Stimulated activated CD4-positive, alpha-beta T cell treated with anti-CD3 and anti-CD28 coated beads, Interleukin-4, amount 100 ng/mL, for 1 hour (primary cell): ENCODE measurements around the gene ITFG1.

Experiments
- DNase-seq: peaks from one replicate; pipeline ENCODE4 v3.0.0-alpha.2; 2020

ITFG1 gene

DNA sequence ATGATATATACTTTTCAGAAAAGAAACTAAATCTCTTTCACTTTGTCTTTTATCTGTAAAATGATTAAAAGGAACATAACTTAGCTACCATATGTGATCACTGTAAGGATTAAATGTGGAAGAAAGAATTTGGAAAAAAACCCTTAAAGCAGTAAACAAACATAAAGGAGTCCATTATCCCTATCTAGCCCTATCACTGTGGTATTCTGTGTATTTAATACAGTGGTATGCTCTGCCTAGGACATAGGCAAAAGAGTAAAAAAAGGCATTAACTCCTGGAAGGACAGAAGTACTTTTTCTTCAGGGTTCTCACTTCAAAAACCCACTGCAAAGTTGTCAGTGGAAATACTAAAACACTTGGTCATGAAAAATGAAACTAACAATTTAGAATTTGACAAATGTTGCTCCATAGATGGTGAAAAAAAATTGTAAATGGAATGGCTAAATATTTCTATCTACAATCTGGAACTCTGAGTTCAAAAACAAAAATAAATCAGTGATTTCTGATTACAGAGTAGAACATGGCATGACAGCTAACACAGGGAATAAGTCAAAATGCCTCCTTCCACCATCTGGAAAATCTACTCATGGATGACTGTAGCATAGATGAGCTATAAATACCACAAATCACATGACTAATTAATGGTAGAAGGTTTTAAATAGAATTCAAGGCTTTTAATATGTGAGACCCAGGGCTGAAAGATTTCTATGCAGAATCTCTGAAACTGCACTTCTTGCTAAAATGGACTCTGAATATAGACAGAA lies 140.1 kb downstream of the ITFG1 start:
- no peak for DNase-seq

DNA sequence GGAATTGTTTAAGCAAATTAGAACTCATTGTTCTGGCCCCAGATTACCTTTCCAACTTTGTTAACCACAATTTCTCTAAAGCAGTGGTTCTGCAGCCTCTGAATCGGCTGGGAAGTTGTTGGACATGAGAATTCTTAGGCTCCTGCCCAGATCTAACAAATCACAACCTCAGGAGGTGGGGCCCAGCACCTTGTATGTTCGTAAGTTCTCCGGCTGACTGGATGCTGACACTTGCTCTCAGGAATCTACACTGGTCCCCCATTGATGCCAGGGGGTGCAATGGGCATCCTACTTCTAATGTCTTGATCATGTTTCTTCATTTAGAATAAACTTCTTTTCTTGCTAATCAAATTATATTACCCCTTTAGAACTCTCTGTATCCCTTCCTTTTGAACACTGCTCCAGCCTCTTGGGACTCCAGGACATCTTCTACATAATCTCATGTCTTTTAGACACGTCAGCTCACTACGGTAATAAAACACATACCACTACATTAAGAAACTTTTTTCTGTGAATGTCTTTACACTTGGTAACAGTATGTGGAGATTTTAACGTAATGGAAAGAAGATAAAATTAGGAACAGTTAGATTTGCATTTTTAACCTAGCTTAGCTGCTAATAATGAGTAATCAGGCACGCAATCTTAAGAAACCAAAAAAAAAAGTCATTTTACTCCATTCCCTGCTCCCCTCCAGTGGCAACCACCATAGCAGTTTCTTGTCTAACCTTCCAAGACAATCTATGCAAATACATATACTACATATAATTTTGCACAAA lies 143.2 kb downstream of the ITFG1 start:
- DNase-seq: no peak

DNA sequence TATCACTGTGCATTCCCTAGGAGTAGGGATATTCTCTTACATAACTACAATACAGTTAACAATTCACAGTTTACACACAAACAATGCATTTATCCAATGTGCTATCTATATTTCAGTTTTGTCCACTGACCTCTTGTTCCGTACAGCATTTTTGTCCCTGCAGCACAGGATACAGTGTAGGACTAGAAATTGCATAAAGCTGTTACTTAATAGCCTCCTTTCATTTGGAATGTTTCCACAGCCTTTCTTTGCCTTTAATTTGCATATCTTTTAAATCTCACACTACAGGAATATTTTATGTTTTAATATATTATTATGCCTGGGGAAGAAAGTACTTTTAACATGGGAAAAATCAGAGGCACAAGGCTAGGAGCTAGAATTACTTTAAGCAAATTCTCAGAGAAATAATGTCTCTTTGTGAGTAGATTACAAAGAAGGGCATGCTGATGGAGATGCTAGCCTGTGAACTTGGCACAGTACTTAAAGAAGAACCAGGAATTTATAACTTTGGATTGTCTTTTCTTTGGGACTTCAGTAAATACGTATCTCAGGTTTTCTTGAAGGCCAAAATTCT lies 144.3 kb downstream of the ITFG1 start:
- no peak for DNase-seq

DNA sequence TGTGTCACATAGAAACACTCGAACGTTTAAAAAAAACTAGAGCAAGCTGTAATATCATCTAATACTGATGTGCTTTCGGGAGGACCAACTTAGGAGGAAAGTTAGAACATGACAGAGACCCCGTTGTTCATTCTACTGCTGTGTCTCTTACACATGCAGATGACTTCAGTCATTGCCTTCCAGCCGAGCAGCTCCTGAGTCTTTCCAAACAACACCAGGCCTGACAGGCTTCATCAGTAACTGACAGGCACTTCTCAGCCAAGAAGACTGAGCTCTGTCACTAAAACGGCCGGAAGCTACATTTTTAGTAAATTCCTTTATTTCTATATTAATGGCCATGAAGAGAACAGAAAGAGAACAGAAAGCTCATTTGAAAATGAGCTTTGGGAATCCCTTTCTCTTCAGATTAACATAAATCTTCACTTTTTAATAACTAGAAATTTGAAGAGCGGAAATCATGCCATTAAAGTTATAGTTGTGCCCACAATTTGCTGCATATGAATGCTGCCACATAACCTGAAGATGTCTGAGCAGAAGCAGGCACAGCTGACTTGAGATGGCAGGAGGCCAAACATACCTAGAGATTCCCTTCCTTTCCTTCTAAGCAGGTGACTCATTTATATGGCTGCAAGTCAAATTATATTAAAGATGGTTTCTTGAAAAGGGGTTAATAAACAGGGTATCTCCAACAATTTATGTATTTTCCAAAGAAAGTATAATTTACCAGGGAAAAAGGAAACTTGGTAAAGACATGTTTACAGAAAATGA lies 148.9 kb downstream of the ITFG1 start:
- DNase-seq: no peak

DNA sequence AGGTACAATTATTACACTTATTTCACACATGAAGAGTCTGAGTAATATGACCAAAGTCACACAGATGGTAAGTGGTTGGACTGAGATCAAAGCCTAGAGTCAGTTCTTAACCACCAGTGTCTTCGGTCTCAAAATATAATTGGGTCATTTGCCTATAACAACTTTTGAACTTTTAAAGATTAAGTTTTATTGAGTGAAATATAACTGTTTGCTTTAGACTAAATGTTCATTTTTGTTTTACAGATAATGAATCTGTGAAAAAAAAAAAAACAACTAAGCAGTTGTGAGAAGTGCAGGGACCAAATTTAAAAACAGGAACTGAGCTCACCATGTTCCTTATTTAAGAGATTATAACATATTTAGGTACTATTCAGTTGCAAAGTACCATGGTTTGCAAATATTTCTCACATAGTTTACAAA lies 150.1 kb downstream of the ITFG1 start:
- DNase-seq: no peak

DNA sequence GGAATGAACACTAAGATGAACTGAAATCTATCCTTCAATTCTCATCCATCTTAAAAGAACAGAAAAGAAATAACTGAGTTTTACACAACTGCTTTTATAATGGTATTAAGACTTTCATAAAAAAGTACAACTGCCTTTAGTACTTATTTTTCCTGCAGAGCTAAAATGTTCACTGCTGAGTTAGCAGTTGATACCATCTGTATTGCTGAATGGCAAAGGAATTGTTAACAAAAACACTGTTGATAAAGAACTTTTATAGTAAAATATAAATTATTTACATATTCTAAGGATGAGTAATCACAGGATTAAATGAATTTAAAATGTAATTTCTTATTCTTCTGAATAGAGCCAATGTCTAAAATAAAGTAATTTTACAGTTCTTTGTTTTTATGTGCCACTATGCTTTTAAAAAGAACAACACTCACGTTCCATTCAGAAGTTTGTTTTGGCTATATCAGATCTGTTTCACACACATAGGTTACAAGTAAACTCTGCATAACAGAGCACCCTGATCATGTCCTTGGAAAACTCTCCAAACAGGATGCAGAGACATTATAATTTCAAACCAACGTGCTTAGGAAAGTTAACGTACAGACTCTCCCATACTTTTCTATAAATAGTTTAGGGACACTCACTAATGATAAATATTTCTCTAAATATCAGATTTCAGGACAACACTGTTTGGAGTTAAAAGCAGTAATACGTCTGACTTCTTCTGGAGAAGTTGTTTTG lies 151.1 kb downstream of the ITFG1 start:
- no peak for DNase-seq

DNA sequence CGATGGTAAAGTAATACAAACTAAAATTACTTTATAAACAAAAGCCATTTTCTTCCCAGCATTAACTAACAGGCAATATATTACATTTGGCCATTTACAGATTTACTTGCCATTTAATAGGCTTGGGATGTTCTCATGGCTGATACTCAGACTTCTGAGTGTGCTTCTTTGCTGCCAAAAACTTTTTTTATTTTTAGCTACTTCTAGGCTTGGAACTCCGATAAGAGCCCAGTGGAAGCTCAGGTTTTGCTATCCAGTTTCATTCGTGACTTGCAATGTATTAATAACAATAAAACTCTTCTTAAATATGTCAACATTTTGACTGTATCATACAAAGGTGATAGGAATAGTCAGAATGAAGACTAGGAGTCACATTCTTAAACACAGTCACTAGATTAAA lies 152.3 kb downstream of the ITFG1 start:
- DNase-seq: no peak

DNA sequence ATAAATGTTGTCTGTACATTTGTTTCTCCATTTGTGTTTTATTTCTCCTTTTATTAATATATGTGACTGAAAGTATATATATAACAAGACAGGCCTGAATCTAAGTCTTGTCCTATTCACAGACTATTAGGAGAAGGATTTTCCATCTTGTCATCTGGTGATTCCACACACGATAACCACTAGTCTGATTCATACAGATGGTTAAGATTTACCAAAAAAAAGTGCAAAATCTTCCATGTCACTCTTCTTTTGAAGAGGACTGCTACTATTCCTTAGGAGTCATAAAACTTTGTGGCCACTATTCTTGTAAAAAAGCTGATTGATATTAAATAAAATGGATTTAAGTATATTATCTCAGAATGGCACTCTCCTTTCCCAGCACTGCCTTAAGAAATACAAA lies 156.3 kb downstream of the ITFG1 start:
- DNase-seq: no peak

DNA sequence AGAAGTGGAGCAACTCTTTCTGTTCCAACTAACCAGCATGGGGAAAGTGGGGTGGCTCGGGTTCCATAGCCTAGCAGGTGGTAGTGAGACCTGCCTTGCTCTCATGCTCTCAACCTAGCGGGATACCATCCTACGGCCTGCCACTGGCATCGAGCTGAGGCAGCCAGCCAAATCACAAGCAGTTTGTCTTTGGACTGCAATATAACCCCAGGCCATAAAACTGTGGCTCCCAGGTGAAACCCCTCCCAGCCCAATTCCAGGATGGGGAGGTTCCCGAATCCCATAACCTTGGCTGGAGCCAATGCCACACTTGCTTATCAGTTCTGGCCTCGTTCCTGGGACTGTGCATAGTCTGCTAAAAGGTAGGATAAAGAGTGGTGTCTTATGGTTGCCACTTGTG lies 161.3 kb downstream of the ITFG1 start:
- DNase-seq: no peak

DNA sequence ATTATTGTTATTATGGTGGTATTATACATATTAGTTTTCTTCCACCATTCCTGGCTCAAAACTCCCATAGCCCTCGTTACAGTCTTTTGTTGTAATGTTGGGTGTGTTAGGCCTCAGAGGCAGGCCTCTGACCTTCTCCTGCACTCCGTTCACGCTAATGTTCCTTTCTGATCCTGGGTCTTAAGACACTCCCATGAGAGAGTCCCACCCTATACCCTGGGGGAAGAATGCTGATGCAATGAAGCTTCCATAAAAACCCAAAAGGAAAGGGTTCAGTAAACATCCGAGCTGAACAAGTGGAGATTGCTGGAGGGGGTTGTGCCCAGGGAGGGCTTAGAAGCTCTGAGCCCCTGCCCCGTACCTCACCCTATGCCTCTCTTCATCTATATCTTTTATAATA lies 175.9 kb downstream of the ITFG1 start:
- no peak for DNase-seq

DNA sequence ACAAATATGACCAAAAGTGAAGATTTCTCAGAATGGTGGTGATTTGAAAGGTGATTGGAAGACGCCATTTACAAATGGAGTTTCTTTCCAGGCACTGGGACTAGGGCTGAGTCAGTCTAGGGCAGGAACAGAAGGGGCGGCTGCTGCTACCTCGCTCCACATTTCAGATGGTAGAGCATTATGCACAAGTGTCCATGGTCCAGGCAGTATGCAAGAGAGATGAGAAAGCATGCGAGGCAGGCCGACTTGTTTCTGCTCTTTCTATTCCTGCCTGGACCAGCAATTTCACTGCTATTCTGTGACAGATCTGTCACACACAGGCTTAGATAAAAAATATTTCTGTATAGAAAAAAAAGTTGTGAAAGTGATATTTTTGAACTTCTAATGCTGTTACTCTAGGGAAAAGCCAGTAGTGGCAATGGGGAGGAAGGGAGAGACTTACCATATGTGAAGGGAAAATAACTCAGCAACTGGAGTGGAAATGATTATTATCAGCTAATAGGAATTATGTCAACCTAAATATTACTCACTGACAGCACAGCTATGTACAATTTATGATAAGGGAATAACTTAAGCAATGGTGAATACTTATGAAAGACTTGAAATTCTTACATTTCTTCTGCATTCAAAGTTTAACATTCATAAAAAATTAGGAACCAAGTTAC lies 182.4 kb downstream of the ITFG1 start:
- no peak for DNase-seq

DNA sequence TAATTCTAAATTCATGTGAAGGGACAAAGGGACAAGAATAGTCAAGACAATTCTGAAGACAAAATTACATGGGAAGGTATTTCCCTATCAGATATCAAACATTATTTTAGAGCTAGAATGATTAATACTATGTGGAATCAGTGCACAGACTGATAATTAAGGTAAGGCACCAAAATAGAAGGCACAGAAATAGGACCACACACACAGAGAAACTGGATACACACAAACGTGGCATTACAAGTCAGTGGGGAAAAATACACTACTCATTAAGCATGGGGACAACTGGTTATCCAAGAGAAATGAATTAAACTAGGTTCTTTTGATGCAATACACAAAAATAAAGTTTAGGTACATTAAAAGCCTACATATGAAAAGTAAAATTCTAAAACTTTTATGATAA lies 184.3 kb downstream of the ITFG1 start:
- DNase-seq: no peak

DNA sequence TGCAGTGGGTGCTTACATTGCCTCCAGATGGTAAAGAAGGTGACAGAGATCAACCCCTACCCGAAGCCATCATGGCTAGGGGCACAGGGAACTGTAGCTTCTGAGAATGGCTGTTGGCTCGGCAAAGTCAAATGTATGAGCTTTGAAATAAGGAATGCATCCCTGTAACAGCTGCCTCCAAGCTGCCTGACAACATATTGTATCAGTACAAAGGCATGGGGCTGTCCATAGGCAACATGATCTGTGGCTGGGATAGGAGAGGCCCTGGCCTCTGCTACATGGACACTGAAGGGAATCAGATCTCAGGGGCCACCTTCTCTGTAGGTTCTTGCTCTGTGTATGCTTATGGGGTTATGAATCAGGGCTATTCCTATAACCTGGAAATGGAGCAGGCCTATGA lies 197.9 kb downstream of the ITFG1 start:
- no peak for DNase-seq

DNA sequence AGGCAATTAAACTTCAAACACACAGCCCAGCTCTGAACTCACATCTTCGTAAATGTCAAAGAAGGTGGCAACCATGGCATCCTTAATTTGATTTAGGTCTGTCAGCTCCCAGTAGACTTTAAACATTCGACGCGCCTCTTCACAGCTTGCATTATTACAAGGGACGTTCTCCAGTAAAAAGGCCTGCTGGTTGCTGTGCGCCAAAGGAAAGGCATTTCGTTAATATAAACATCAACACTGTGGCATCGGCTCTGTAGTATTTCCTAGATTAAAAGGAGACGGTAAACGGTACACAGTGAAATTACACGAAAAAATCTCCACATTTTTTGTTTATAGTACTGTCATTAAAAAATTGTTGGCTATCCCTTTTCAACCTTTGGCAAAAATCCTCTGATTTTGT lies 200.4 kb downstream of the ITFG1 start:
- DNase-seq: no peak

DNA sequence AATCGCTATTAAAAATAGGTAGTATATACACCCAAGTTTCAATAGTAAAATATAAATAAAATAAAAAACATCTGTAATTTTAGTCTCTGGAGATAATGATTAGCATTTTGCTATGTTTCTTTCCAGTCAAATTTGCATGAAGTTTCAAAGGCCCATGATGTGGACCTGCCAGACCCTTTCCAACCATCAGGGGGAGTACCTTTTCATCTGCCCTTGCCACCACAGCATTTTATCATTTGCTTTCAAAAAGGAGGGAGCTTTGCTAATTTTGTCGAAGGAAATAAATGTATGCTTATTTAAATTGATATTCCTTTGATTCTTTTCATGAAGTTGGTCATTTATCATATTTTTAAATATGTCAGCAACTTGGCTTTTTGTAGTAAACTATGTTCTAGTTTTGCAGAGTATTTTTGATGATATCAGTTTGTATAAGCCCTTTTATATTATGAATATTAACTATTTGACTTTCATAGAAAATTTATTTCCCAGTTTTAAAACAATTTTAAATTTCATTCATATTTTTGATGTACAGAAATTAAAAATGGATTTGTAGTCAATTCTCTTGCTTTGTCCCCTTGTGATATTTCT lies 201.9 kb downstream of the ITFG1 start:
- DNase-seq: peak; percentile 2

DNA sequence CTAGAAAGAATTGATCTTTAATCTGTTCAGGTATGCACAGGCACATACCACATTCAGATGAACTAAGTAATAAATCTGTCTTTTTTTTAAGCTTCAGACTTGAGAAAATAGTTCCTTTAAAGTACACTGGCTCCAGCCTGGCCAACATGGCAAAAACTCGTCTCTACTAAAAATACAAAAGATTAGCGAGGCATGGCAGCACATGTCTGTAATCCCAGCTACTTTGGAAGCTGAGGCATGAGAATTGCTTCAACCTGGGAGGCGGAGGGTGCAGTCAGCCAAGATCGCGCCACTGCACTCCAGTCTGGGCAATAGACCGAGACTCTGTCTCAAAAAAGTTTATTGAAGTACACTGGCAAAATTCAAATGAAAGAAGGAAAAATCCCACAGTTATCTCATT lies 206.1 kb downstream of the ITFG1 start:
- DNase-seq: no peak

DNA sequence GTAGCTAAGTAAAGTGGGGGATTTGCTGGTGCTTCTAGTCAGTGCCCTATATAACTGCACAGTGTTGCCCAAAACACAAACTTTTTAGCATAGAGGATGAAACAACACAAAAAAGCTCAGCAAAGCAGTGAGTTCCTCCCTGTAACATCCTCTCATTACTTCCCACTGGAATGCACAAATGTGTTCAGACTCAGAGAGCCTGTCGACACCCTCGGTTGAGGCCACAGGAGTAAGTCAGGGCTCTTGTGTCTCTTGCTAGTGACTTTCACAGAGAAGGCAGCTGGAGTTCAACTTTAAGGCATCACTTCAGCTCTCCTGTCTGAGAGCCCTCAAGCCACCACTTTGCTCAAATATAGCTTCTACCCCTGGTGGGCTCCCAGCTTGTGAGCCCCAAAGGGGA lies 209.9 kb downstream of the ITFG1 start:
- DNase-seq: no peak

DNA sequence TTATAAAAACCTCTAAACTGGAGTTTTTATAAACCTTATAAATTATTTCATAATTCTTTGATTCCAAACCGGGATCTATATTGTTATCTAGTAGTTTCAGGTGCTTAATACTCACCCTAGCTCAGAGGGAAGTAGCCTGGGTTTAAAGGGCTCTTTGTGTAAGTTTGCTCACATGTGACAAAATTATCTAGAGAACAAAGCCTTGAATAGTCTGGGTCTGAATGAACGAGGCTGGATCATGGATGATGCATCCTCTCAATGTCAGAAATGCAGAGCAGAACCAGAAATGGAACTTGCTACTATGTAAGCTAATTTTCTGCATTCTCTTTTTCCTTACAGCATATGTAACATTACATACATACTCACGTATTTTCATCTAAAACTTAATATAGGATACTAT lies 213.2 kb downstream of the ITFG1 start:
- DNase-seq: no peak

DNA sequence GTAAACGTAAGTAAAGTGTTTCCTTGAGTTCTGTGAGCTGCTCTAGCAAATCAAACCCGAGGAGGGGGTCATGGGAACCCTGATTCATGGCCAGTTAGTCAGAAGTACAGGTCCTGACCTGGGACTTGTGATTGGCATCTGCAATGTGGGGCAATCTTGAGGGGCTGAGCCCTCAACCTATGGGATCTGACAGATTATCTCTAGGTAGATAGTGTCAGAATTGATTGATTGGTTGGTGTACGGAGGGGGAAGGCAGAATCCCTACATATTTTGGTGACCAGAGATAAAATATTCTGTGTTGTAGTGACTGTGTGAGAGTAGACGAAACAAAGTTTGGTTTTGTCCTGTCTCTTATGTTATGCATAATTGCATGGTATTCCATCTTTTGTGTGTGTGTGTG lies 216.7 kb downstream of the ITFG1 start:
- DNase-seq: no peak

DNA sequence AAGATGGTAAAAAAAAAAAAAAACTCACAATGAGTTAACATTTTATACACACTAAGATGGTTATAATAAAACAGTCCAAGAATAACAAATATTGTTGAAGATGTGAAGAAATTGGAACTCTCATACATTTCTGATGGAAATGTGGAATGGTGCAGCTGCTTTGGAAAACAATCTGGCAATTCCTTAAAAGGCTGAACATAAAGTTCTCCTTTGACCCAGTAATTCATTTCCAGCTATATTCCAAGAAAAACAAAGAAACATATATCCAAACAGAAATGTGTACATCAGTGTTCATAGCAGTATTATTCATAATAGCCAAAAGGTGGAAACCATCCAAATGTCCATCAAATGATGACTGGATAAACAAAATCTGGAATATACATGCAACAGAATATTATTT lies 219.8 kb downstream of the ITFG1 start:
- DNase-seq: no peak

DNA sequence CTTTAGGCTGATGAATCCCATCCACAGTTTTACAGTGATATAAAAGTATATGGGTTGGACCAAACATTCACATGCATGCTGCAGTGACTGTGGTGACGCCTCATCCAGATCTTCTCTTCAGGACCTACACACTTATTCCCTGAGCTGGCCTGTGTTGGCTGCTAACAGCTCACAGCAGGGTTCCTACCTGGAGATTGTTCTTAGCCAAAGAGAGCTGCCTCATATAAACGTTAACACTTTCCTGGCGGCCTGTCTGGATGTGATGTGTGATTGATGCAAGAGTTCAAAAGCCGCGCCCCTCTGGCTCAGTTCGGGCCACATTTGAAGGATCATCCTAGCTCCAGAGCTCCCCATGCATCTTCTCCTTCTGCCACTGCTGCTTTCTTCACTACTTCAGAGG lies 224.1 kb downstream of the ITFG1 start:
- no peak for DNase-seq

DNA sequence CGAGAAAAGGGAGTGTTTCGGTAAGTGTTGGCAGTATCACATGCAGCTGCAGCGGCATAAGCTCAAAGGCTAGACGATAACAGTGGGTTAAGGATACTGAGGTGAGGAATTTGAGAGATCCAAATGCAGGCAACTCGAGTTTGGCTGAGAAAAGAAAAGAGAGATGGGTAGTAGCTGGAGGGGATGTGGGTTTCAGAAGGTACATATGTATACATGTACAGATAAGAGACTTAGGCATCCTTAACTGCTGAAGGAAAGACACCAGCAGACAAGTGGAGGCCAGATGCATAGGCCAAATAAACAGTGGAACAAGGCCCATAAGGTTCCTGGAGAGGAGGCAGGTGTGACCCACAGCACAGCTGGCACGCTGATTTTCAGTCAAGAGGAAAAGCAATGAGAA lies 230.6 kb downstream of the ITFG1 start:
- no peak for DNase-seq
